HepG2 (cell line): ENCODE results near the gene DNAJC11. TPM values are rescaled to one million over a fixed set of nuclear protein-coding genes. Genes with fewer than 3 reads are reported as not detected.
A peak's percentile ranks its signal among the peaks of the same experiment; 100 is the strongest.

ENCODE experiments used
- ATAC-seq: fragments of 200-7000 bp; cut with Tn5 transposase; 3 replicates; pipeline ENCODE4 v1.9.1; 2020; ENCODE audit warnings: mild to moderate bottlenecking, moderate library complexity
- BruUV-seq: library from RNA; stranded (reverse); fragments of 400-500 nt; replicated peaks from 2 replicates; lab custom pipeline; 2021; lab: Mats Ljungman, UMichigan
- CTCF ChIA-PET: fragments of 300-600 bp; formaldehyde crosslinking; extraction: SDS; loops from one replicate; lab custom pipeline; 2021; ENCODE audit warnings: low total read pairs, inconsistent platforms, low intra/inter-chr PET ratio; lab: Yijun Ruan, JAX
- POLR2A ChIA-PET: fragments of 350-600 bp; sonication (Branson Sonifier 250); formaldehyde crosslinking; loops from one replicate; lab custom pipeline; 2020; ENCODE audit warnings: antibody characterized with exemption, inconsistent platforms; lab: Yijun Ruan, JAX
- DNase-seq: peaks from one replicate; pipeline ENCODE4 v3.0.0-alpha.2; 2015; ENCODE audit warnings: low spot score
- FAIRE-seq: peaks from 3 replicates; lab custom pipeline; 2011; peaks lifted over from hg19 to GRCh38; lab: Jason Lieb, UNC
- H2AFZ ChIP-seq: one replicate; pipeline ENCODE4 v1.6.1; 2011; ENCODE audit warnings: low read length, inconsistent platforms
- H3K27ac ChIP-seq: fragments of 300-600 bp; 3 replicates; pipeline ENCODE4 v1.8.0; 2011; ENCODE audit warnings: mixed run types, mild to moderate bottlenecking, mixed read lengths, low read length, inconsistent platforms; ENCODE audit not compliant: insufficient read depth; ENCODE audit errors: extremely low read length
- H3K27me3 ChIP-seq, 2 experiments: fragments of 200-600 bp in 1 of 2; 2 replicates in 1 of 2; 3 replicates in 1 of 2; pipeline versions ENCODE4 v1.6.0 to v1.8.0; 2011; ENCODE audit warnings: low read length in 2 of 2, mild to moderate bottlenecking in 2 of 2, moderate library complexity in 2 of 2, inconsistent platforms in 1 of 2; ENCODE audit not compliant: insufficient read depth in 2 of 2, control insufficient read depth in 1 of 2
- H3K36me3 ChIP-seq, 2 experiments: fragments of 200-600 bp in 1 of 2; replicated peaks in 1 of 2; 2 replicates in 1 of 2; 3 replicates in 1 of 2; pipeline versions ENCODE4 v1.5.1 to v1.8.0; 2011; ENCODE audit warnings: low read length in 2 of 2, inconsistent platforms in 1 of 2; ENCODE audit not compliant: insufficient read depth in 2 of 2, control insufficient read depth in 1 of 2
- H3K4me1 ChIP-seq: 2 replicates; pipeline ENCODE4 v1.5.1; 2012; ENCODE audit warnings: low read length, inconsistent platforms; ENCODE audit not compliant: insufficient read depth
- H3K4me2 ChIP-seq: 2 replicates; pipeline ENCODE4 v1.6.0; 2011; ENCODE audit warnings: low read depth, low read length, inconsistent platforms
- H3K4me3 ChIP-seq, 3 experiments: fragments of 200-600 bp in 1 of 3; sonication (generic), shearing (Covaris generic) in 1 of 3; replicated peaks in 1 of 3; 2 replicates each; pipeline ENCODE4 v1.5.1; 2011 to 2016; ENCODE audit warnings: low read length in 3 of 3, inconsistent platforms in 2 of 3, low read depth in 2 of 3, mild to moderate bottlenecking in 2 of 3, control low read depth in 1 of 3, mixed read lengths in 1 of 3; ENCODE audit not compliant: insufficient read depth in 1 of 3
- H3K79me2 ChIP-seq: one replicate; pipeline ENCODE4 v1.6.1; 2011; ENCODE audit warnings: low read length, inconsistent platforms; ENCODE audit not compliant: insufficient read depth
- H3K9ac ChIP-seq: 2 replicates; pipeline ENCODE4 v1.6.0; 2011; ENCODE audit warnings: mild to moderate bottlenecking, low read depth, low read length, inconsistent platforms; ENCODE audit not compliant: insufficient read depth
- H3K9me3 ChIP-seq: 2 replicates; pipeline ENCODE4 v1.5.1; 2012; ENCODE audit warnings: mild to moderate bottlenecking, low read length
- H4K20me1 ChIP-seq: 2 replicates; pipeline ENCODE4 v1.6.0; 2011; ENCODE audit warnings: inconsistent platforms, mild to moderate bottlenecking, low read length, moderate library complexity; ENCODE audit not compliant: insufficient read depth
- ARID5B ChIP-seq: IDR thresholded peaks from 2 replicates; pipeline ENCODE4 v1.4.0; 2020; ENCODE audit warnings: mild to moderate bottlenecking, missing genetic modification reagents
- GTF3A ChIP-seq: sonication (generic); formaldehyde crosslinking; conservative IDR thresholded peaks from 2 replicates; pipeline ENCODE4 v1.4.0; 2020; ENCODE audit warnings: mild to moderate bottlenecking, missing genetic modification reagents
- HOXA3 ChIP-seq: sonication (generic); formaldehyde crosslinking; IDR thresholded peaks from 2 replicates; pipeline ENCODE4 v1.5.0; 2020; ENCODE audit warnings: missing genetic modification reagents
- MEF2D ChIP-seq: sonication (generic); formaldehyde crosslinking; IDR thresholded peaks from 2 replicates; pipeline ENCODE4 v1.5.1; 2020; ENCODE audit warnings: mild to moderate bottlenecking, missing genetic modification reagents
- SP5 ChIP-seq: IDR thresholded peaks from 2 replicates; pipeline ENCODE4 v1.6.1; 2016; ENCODE audit warnings: low read depth, borderline replicate concordance
- STAG1 ChIP-seq: sonication (generic); formaldehyde crosslinking; IDR thresholded peaks from 2 replicates; pipeline ENCODE4 v1.4.0; 2020; ENCODE audit warnings: missing genetic modification reagents
- ZNF724P ChIP-seq: sonication (generic); formaldehyde crosslinking; IDR thresholded peaks from 2 replicates; pipeline ENCODE4 v1.8.0; 2022; ENCODE audit warnings: missing genetic modification reagents, borderline replicate concordance
- WGBS: methylation state at CpG from one replicate; pipeline ENCODE4 v1.1.6; 2017; ENCODE audit warnings: low lambda C conversion rate; 5-methylcytosine and 5-hydroxymethylcytosine counted together
- in situ Hi-C: cut with HindIII; loops from 2 replicates; pipeline ENCODE4 v1.10.0; 2017; ENCODE audit warnings: low pct_unique_long_range_greater_than_20kb; ENCODE audit not compliant: extremely low pct_ligation_motif_present
- intact Hi-C: fragments of 100-400 bp; cut with micrococcal nuclease; formaldehyde crosslinking; loops from one replicate; pipeline ENCODE4 v1.10.0; 2022; ENCODE audit not compliant: unreplicated experiment
- polyA plus RNA-seq, 8 experiments: library from polyadenylated mRNA; depleted of rRNA in 3 of 8; stranded (reverse) in 7 of 8; unstranded in 1 of 8; fragments of >200 nt; fragmentation: Illumina TruSeq in 4 of 8; extraction: Trizol in 4 of 8; gene quantifications; 2 replicates each; pipeline versions ENCODE4 v1.2.1 to v1.2.3, GENCODE V29; 2011 to 2016; ENCODE audit warnings: low read depth in 4 of 8, missing spikeins in 1 of 8, mixed read lengths in 1 of 8; ENCODE audit not compliant: insufficient read depth in 1 of 8
- total RNA-seq, 5 experiments: library from RNA; depleted of rRNA; stranded (reverse); fragments of >200 nt; fragmentation: Illumina TruSeq; extraction: Trizol; gene quantifications; 2 replicates each; pipeline ENCODE4 v1.2.3, GENCODE V29; 2016; ENCODE audit warnings: low read depth in 1 of 5

The DNAJC11 gene
- total and polyA plus RNA-seq, 2 of the 13 experiments (the other 11 are each of a cell fraction or from before 2014, with no cell fraction given) = 25.1 to 47.6 TPM

DNA sequence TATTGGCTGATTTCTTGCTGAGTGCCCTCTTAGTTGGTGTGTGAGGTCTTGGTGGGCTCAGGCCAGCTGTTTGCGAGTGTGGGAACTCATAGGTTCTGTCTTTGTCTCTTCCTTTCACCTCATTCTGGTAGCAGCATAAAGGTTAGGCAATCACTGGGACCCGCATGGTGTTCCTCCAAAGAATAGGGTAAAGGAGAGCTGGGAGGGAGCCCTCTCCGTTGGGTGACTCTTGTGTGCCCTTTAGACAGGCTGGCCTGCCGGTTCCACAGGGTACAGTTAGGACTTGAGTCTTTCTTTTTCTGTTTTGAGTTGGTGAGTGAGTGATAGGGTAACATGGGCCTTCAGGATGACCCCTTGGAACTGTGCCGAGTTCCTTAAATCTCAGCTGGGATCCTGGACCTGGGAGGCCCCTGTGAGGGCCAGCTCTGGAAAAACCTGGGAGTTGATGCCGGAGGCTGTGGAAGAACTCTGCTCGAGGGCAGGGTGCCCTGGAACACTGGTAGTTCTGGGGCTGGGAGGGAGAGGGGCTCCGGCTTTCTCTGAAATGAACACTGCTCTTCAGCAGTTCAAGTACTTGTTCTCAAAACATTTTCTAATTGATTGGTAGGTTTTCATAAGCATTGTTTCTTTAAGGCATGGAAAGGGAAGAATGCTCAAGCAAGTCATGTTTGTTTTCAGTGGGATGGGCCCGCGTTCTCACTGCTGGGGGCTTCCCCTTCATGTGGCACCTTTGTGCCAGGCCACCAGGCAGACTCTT, 79.0 kb downstream of the DNAJC11 start:
- H3K4me1 ChIP-seq = peaks cover 31% of the 10 kb centered on the region
- intact Hi-C loops = no loop called here
- TSS peak; percentile 7 for BruUV-seq
- ChIA-PET CTCF (no interaction called here), POLR2A (interaction anchor here (1.6 to 3.1 kb wide), 2 partner anchors 18 to 162 kb away, joined by 3 to 19 read pairs; partner anchors contain the start of gene KLHL21)
- H3K4me2 ChIP-seq = no peak overlapping the region
- DNase-seq (no peak), ATAC-seq (no peak), FAIRE-seq (no peak)
- no peak overlapping the region for H3K27ac ChIP-seq
- H3K36me3 ChIP-seq = peaks cover 20 to 65% of the 10 kb centered on the region in 2 experiments; a peak in 4 of 5 replicates
- H3K9me3 ChIP-seq = no peaks in the 10 kb centered on the region
- no peak for TF ChIP-seq STAG1 (CRISPR knock-in tag)
- no peak for TF ChIP-seq MEF2D
- no peak for TF ChIP-seq ZNF724P (CRISPR knock-in tag)
- H2AFZ ChIP-seq = no peak overlapping the region
- 95% methylated on average over 8 of the region's 10 CpGs for WGBS
- H3K4me3 ChIP-seq = no peak overlapping the region
- no peaks in the 10 kb centered on the region; a peak in 1 of 5 replicates for H3K27me3 ChIP-seq
- H3K79me2 ChIP-seq = peaks cover 33% of the 10 kb centered on the region
- no peaks in the 10 kb centered on the region; the same call in 1 of the 2 replicates for H4K20me1 ChIP-seq
- H3K9ac ChIP-seq = no peak overlapping the region
- in situ Hi-C loops = no loop called here

- 94% methylated on average over 40 of the region's 41 CpGs for whole genome bisulfite sequencing
- intact Hi-C loops (no loop called here), in situ Hi-C loops (no loop called here)
- H3K4me3 ChIP-seq = no peak overlapping the region
- no peak for ATAC-seq
- peaks cover 20 to 61% of the 10 kb centered on the region in 2 experiments; a peak in 4 of 5 replicates for H3K36me3 ChIP-seq
- CTCF ChIA-PET = no interaction called here
- H3K9me3 ChIP-seq = no peaks in the 10 kb centered on the region
- peaks cover 28% of the 10 kb centered on the region for H3K4me1 ChIP-seq
- H3K4me2 ChIP-seq = no peak overlapping the region
- DNase-seq = no peak
- H3K79me2 ChIP-seq = peaks cover 32% of the 10 kb centered on the region
- no TSS peak for BruUV-seq
- H4K20me1 ChIP-seq = no peaks in the 10 kb centered on the region; the same call in 1 of the 2 replicates
- no peak overlapping the region for H2AFZ ChIP-seq
- TF ChIP-seq GTF3A (CRISPR knock-in tag) = no peak
- TF ChIP-seq HOXA3 = no peak
- TF ChIP-seq SP5 (CRISPR knock-in tag) = no peak
- no peak for TF ChIP-seq ARID5B (CRISPR knock-in tag)
- H3K27me3 ChIP-seq = no peaks in the 10 kb centered on the region; a peak in 1 of 5 replicates
- H3K27ac ChIP-seq = no peak overlapping the region
- no peak for FAIRE-seq
- H3K9ac ChIP-seq = no peak overlapping the region
- POLR2A ChIA-PET = interaction anchor here (1.6 kb wide), 1 partner anchor 163 kb away, joined by 3 read pairs; no protein-coding TSS in a partner anchor
Observed at GRCh38 chr1:6621429-6622391, 79.9 kb downstream of the DNAJC11 start.
